ENCODE measurements around the gene LRRFIP1.

DNA sequence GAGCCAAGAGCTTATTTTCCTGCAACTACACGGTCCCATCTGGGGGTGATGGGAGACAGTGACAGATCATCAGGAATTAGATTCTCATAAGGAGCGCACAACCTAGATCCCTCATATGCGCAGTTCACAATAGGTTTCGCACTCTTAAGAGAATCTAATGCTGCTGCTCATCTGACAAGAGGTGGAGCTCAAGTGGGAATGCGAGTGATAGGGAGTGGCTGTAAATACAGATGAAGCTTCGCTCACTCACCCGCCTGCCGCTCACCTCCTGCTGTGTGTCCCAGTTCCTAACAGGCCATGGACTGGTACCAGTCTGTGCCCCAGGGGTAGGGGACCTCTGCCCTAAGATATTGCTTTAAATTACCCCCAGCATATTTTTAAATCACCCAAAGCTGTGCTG, 10.8 kb downstream of the LRRFIP1 start:
- TF ChIP-seq, protein P1, sequence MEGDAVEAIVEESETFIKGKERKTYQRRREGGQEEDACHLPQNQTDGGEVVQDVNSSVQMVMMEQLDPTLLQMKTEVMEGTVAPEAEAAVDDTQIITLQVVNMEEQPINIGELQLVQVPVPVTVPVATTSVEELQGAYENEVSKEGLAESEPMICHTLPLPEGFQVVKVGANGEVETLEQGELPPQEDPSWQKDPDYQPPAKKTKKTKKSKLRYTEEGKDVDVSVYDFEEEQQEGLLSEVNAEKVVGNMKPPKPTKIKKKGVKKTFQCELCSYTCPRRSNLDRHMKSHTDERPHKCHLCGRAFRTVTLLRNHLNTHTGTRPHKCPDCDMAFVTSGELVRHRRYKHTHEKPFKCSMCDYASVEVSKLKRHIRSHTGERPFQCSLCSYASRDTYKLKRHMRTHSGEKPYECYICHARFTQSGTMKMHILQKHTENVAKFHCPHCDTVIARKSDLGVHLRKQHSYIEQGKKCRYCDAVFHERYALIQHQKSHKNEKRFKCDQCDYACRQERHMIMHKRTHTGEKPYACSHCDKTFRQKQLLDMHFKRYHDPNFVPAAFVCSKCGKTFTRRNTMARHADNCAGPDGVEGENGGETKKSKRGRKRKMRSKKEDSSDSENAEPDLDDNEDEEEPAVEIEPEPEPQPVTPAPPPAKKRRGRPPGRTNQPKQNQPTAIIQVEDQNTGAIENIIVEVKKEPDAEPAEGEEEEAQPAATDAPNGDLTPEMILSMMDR (IDR thresholded peaks at IDR 0.05), result no peak
- no peak for TF ChIP-seq POLR2A (IDR thresholded peaks at IDR 0.05)

All from ovary (tissue), 3 donors.